NCI-H524 treated with DMSO at 0.1 percent for 48 hours (cell line): ENCODE results near the gene APOL4.
"Not testable (repeated sequence)": the region's sequence is repeated elsewhere in the genome, so short reads cannot be mapped to it uniquely, and the experiment has no call there.

ENCODE experiments used
- DNase-seq: peaks from one replicate; lab custom pipeline; 2025; lab: John Stamatoyannopoulos, UW

Gene APOL4

GRCh38 chr22:36201630-36202319 lies at the start of gene APOL4:
TSS of gene APOL4 (minus strand) at chr22:36201809. CDS start at chr22:36201734, 75 bp downstream.
- DNase-seq = no peak

GRCh38 chr22:36250292-36250960 lies 48.8 kb upstream of the APOL4 start:
- not testable (repeated sequence) for DNase-seq

GRCh38 chr22:36249160-36249559 lies 47.6 kb upstream of the APOL4 start:
- no peak for DNase-seq

GRCh38 chr22:36247955-36248354 lies 46.3 kb upstream of the APOL4 start:
- DNase-seq = no peak

- no peak for DNase-seq
These were observed 45.1 kb upstream of the APOL4 start for GRCh38 chr22:36246718-36247117.

- DNase-seq = no peak
These were observed 44.3 kb upstream of the APOL4 start for GRCh38 chr22:36245805-36246356.

- peak; percentile 55 for DNase-seq
These were observed 43.1 kb upstream of the APOL4 start for GRCh38 chr22:36244522-36245391.

GRCh38 chr22:36243986-36244385 lies 42.4 kb upstream of the APOL4 start:
- no peak for DNase-seq

- peak; percentile 59 for DNase-seq
These were observed 38.0 kb upstream of the APOL4 start, which contains the start of gene APOL2 for GRCh38 chr22:36239401-36240171. TSS of gene APOL2 (minus strand) at chr22:36239527. CDS start at chr22:36233162, 6,365 bp downstream.

- DNase-seq = no peak
These were observed 37.5 kb upstream of the APOL4 start for GRCh38 chr22:36239150-36239400.

- no peak for DNase-seq
These were observed 37.0 kb upstream of the APOL4 start for GRCh38 chr22:36238373-36239149.

GRCh38 chr22:36237462-36238372 lies 36.1 kb upstream of the APOL4 start:
- no peak for DNase-seq

GRCh38 chr22:36236388-36237319 lies 35.0 kb upstream of the APOL4 start:
- DNase-seq = no peak

- DNase-seq = no peak
These were observed 34.0 kb upstream of the APOL4 start for GRCh38 chr22:36235585-36235984.

- DNase-seq = no peak
These were observed 33.3 kb upstream of the APOL4 start for GRCh38 chr22:36234919-36235318.

- no peak for DNase-seq
These were observed 32.6 kb upstream of the APOL4 start for GRCh38 chr22:36234213-36234612.

GRCh38 chr22:36233796-36234195 lies 32.2 kb upstream of the APOL4 start:
- DNase-seq = no peak

- DNase-seq = no peak
These were observed 31.2 kb upstream of the APOL4 start for GRCh38 chr22:36232715-36233401.
